HG03432 (cell line): ENCODE results near the gene SLC39A11.
"Not testable (repeated sequence)": the region's sequence is repeated elsewhere in the genome, so short reads cannot be mapped to it uniquely, and the experiment has no call there.

Experiments used
- ATAC-seq: cut with Tn5 transposase; IDR thresholded peaks from one replicate; pipeline ENCODE4 v1.9.1; 2021; ENCODE audit warnings: mild to moderate bottlenecking, moderate library complexity; ENCODE audit not compliant: unreplicated experiment

The SLC39A11 gene

DNA sequence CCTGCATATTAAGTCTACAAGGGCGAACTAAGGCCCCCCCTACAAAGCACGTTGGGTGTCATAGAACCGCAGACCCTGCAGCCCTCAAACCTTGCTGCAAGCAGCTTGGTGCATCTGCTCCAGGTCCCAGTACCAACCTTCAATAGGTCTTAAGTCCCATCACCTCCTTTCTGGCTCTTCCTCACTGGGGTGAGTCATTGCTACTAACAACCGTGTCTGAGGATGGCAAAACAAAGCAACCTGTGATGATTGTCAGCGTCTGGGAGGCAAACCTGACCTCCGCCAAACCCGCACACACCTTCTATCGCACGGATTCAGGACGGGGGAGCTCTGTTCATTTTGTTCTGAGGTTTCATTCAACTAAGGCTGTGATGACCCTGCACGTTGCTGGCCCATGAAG is 138.9 kb downstream of the SLC39A11 start:
- no peak for ATAC-seq

DNA sequence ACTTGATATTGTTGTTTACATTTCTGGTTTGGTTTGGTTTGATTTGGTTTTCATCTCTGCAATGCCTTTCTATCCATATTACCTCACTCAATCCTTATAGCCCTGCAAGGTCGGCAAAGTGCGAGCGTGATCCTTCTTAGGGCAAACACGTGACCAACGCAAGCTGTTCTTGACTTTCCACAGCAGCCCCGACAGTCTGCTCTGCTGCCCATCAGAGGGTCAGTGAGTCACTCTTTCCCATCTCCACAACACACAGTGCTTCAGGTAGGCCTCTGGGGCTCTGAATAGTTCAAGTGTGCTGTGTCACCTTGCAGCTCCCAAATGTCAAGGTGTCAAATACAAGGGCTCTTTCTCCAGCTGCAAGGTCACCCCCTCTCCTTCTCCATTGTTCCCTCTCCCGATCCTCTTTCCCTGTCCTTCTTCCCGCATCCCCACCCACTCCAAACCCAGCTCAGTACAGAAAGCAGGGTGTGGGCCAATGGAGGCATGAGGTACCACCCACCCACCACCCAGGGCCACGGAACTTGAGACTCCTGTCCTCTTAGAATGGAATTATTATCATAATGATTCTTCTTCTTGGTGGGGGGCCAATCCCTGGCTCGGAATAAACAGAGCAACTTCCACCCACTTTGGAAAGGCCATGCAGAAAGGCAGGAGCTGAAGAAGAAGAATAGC is 139.7 kb downstream of the SLC39A11 start:
- no peak for ATAC-seq

DNA sequence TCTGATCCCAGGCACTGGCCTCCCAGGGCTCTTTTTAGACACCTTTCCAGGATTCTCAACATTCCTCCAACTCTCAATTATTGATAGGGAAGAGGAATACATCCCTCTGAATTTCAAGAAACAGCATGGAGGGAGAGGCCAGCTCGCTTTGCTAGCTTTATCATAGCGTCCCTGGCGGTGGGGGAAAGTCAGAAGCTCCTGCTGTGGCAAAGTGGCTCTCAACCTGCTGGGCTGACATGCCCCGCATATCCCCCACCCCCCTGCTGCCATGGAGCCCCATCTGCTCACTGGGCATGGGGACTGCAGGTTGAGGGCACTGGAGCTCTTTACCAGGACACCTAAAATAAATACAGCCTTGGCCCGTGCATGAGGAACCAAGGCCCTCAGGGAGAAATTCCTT is 140.3 kb downstream of the SLC39A11 start:
- no peak for ATAC-seq

DNA sequence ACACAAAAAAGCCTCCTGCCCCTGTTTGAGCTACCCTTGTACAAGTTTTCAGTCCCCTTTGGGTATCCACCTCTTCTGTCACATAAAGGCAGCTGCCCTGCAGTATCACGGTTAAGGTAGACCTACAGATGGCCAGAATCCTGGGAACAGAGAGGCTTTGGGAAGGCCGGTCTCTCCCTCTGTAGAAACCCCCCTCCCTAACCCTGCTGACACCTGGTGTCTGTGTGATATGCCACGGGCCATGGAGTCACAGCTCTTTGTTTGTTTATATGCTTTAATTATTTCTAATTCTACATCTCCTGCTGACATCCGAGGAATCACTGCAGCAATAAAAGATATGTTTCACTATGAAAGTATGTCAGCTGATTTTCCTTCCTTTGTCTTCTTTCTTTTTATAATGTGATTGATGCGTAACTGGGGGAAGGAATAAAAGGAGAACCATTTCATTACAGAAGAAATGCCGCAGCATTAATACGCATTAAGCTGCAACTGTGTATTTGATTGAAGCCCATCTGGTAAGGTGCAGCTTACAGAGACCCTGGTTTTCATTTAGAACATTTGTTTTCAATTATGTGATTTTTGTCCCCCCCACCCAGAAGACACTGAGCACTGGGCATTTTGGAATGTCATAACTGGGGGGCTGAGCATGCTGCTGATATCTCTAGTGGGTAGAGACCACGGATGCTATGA is 142.1 kb downstream of the SLC39A11 start:
- no peak for ATAC-seq

DNA sequence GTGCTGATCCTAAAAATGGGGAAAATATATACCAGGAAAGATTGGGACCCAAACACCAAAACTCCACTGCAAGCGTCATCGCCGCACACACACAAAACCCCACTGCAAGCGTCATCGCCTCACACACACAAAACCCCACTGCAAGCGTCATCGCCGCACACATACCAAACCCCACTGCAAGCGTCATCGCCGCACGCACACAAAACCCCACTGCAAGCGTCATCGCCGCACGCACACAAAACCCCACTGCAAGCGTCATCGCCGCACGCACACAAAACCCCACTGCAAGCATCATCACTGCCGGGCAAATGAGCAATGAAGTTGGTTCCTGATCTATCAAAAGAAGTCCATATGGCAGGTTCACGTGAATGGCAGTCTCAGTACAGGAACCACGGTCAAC is 144.4 kb downstream of the SLC39A11 start:
- ATAC-seq = no peak

DNA sequence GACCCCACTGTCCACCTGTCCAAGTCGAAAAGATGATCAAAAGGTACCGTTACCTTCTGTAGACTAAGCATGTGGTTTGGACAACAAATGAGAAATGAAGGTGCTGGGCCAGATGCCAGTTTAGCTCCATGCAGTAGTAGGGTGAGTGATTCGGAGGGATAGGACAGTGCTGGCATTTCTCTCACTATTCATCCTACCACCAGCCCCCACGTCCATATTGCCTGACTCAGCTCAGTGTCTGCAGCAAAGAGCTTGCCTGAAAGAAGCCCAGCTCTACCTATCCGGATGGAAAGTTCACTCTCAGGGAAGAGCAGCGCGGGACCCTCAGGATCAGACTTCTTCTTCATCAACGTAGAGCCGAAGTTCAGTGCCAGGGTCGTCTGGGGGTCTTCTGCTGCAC is 145.0 kb downstream of the SLC39A11 start:
- no peak for ATAC-seq

DNA sequence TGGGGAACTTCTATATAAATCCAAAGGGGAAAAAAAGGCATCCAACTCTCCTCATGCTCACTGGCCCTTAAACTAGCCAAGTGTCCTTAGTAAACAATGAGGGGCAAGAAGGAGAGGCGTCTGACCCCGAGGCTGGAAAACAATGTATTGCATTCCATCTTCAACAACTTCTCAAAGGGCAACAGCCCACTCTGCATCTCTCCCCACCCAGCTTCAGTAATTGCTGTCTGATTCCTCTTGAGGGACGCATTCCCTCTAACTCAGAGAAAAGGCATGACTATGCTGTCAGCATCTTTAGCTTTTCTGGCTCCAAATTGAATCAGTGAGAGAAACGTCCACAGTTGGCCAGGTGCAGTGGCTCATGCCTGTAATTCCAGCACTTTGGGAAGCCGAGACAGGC is 145.8 kb downstream of the SLC39A11 start:
- ATAC-seq = no peak

DNA sequence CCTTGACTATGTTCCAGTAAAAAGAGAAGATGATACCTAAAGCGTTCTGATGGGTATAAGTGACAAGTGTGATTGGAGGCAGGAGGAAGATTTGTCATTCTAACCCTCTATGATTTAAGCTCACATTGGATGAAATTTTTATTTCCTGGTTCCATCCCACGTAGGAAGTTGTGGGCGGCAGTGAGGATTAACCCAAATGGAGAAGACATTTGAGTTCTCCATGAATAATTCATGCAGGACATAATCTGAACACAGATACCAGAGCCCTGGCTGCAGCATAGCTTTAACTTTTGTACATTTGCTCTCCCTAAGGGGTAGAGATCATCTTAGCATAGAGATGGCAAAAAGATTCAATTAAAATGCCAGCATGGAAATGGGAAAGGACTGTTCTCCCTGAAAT is 146.3 kb downstream of the SLC39A11 start:
- ATAC-seq = no peak

DNA sequence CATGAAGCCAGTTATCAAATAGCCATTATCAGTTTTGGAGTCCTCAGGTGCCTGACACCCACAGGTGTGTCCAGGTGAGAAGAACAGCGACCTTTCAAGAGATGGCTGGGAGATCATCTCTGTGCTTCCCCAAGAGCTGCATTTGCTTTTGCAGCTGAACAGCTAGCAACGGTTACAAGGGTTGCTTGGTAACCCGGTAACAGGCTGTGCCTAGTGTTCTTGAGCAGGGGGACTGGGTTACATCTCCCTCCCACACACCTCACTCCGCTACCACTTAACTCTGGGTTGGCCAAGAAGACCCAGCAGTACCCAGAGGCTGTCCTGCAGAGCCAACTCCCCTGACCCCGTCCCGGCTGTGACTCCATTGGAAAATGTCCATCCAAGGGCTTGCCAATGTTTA is 147.0 kb downstream of the SLC39A11 start:
- ATAC-seq = no peak

DNA sequence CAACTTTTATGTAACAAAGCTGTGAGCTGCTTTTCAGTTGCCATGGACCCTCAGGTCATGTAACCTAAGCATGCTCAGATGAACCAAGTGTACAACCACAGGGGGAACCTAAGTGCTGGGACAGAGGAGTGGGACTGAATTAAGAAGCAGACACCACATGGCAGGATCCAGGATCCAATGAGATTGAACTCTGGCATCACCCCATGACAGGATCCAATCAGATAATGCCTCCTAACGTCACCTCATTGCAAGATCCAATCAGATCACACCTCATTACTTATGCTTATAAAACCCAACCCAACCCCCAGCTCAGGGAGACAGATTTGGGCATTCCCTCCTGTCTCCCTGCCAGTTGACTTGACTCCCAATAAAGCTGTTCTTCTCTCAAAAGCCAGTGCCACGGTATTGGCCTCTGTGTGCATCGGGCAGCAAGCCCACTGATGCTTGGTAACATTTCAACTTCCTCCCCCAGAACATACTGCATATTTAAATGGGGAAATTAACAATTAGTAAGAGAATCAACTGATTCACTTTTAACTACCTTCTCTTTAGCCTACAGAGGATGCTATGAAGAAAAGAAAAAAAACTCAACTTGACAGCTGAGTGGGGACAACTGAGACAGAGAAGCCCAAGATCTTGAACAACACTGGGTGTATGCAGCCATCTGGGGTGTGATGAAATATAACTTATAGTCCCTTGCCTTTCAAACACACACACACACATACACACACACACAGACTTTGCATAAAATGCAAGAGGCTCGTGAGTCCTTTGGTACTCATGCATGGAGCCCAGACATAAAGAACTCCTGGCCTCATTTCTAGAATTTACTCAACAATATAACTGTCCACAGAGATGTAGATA is 148.4 kb downstream of the SLC39A11 start:
- ATAC-seq = no peak

DNA sequence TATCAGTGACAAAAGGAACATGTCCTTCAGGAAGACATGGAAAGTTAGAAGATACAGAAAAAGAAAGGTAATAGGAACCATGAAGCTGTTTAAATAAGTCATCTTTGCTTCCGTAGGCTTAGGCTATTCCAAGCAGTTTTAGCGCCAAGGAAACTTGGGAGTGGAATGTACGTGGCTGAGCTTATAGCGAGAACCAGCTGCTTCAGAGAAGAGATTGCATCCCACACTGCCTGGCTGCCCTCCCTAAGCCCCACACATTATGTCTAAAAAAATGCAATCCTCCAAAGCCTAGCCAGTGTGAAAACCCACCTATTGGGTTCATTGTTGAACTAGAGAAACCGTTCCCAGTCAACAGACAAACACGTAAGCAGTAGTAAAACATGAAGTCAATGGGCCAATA is 149.9 kb downstream of the SLC39A11 start:
- ATAC-seq = no peak

DNA sequence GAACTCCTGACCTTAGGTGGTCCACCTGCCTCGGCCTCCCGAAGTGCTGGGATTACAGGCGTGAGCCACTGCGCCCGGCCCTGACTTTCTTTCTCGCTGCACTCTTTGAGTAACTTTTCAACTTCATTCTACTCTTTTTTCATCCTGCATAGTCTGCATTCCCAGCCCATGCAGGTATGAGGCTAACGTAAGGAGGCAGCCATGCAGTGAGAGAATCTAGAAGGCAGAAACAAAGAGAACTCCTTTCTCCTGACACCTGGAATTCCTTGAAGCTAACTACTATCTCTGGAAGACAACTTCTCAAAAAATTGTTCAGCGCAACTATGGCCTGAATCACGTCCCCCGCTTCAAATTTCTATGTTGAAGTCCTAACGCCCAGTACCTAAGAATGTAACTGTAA is 152.0 kb downstream of the SLC39A11 start:
- no peak for ATAC-seq

DNA sequence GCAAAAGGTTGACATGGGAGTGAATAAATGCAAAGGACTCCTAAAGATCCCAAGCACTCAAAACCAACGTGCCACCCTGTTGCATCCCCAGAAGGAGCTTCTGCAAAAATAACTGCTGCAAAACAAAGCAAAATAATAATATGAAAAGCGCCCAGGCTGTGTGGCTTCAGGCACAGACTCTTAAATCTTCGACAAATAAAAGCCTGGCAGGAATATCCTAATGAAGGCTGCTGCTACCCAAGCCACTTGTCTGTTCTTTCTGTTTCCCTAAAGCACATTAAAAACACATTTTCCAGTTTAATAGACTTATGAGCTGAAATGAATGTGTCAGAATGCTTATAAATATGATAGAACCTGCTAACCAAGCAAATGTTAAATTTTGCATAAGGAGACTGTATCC is 154.0 kb downstream of the SLC39A11 start:
- no peak for ATAC-seq

DNA sequence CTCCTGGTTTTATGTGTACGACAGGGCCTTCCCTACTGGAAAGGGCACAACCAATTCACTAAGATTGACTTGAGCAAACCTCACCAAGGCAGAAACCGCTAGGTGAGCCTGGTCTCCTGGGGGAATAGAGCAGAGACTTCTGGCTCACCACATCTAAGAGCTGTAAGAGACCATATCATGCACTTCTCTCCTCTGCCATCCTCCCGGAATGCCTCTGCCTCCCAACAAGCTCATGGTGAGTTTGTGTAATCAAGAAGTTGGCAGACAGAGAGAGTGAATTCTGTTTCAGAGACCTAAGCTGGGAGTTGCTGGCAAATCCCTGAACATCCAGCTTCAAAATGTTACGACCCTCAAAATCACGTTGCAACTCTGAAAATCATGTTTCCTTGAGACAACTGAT is 154.8 kb downstream of the SLC39A11 start:
- ATAC-seq = no peak

DNA sequence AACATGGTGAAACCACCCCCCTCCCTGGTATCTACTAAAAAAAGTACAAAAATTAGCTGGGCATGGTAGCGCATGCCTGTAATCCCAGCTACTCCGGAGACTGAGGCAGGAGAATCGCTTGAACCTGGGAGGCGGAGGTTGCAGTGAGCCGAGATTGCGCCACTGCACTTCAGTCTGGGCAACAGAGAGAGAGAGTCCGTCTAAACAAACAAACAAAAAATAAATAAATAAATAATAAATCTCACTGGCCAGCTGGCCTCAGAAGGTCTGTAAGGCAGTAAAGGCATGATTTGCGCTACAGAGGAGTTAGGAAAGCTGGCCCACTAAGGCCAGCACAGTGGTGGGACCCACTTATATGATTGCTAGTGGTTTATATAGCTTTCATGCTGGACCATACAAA is 155.2 kb downstream of the SLC39A11 start:
- ATAC-seq = not testable (repeated sequence)

DNA sequence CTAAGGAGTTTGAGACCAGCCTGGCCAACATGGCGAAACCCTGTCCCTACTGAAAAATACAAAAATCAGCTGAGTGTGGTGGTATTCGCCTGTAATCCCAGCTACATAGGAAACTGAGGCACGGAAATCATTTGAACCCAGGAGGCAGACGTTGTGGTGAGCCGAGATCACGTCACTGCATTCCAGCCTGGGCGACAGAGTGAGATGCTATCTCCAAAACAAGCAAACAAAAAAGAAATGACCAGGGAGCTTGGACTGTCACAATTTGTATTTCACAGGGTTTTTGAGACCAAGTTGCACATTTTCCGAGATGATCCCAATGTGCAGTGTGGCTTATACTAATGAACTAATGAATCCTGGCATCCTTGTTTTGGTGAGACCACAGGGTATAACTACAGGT is 156.5 kb downstream of the SLC39A11 start:
- ATAC-seq = no peak

DNA sequence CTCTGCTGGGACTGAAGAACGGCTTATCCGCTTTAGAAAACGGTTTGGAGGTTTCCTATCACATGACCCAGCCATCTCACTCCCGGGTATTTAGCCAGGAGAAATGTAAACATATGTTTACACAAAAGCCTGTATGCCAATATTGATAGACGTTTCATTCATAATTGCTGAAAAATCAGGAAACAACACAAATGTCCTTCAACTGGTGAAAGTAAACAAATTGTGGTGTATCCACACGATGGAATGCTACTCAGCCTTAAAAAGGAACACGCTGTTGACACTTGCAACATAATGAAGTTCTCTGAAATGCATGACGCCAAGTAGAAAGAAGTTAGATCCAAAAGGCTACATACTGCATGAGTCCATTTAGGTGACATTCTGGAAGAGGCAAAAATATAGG is 157.6 kb downstream of the SLC39A11 start:
- no peak for ATAC-seq

DNA sequence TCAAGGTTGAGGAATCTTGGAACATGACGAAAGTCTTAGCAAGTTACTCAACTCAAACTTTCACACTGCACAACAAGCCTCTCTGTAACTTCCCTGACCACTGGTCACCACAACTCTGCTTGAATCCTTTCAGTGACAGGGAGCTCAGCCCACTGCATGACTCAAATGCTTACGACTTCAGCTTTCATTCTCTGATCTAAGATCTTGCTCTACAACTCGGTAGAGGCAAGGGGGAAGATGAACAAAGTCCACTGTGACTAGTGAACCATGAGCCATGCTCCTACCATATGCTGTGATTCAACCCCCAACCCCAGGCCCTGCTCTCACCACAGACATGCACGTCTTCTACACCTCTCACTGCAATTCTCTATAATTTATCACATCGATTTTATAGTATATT is 160.9 kb downstream of the SLC39A11 start:
- ATAC-seq = no peak

DNA sequence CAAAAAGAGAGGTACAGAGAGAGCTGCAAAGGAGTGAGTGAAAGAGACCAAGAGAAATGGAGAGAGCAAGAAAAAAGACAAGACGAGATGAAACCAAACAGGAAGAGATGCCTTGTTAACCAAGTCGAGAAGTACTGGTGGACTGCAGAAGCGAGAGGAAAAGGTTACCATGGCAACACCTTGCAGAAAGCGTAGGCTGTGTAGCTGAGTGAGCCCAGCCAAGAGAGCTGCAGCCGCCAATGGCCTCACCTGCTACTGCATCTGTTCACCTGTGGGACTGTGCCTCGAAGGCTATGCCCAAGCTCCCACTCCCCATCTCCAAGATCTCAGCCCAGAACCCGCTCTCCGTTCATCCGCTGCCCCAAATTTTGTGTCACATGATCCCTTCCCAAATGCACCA is 161.3 kb downstream of the SLC39A11 start:
- no peak for ATAC-seq

DNA sequence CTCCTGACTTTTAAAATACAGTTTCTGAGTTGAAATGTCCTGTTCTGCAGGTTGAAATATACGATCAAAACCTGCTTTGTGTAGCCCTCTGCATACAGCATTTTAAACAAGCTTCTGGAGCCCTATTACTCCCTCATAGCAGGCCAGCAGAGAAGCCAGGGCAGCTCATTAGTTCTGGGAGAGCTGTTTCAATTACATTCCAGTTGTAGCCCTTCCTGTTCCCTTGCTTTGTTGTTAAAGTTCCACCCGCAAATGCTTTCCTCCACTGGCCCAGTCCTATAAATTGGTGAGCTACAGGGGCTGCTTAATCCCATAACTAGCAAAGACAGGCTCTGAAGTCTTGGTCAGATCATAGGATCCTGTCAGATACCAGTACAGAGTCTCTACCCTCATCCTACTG is 162.5 kb downstream of the SLC39A11 start:
- ATAC-seq = no peak

DNA sequence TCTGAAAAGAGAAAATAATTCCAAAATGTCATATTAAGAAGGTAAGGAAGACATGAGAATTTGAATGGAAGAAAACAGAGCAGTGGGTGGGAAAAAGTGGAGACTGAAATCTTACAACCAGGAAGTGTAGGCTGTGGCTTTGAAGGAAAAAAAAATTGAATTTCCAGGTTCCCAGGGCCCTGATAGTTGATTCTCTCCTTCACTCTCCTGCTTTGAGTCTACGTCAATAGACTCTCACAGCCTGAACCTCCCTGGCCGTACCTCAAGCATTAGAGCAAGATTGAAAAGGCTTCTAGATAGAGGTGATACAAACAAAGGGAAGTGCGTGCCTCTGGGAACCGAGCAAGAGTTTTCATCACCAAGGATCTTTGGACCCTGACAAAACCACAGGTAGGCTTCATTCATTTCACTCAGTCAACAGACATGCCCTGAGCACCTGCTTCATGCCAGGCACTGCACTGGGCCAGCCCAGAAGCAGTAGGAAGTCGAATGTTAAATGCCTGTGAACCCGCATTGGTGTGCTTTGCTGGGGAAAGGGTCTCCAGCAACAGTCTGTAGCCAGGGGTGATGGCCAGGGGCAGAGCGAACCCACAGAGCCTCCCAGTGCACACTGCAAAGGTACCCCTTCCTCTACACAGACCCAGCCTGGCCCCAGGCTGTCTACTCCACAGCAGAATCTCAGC is 163.9 kb downstream of the SLC39A11 start:
- ATAC-seq = no peak
